ENCODE data around the gene ZNF648. TPM values are rescaled to one million over a fixed set of nuclear protein-coding genes. Genes with fewer than 3 reads are reported as not detected.

The ZNF648 gene
- polyA plus RNA-seq, 3 donors: 0.05 TPM; not detected in 2

GRCh38 chr1:182083851-182084486 is 22.5 kb upstream of the ZNF648 start:
- WGBS, 3 donors: 32 to 68% (median 35%) methylated on average over 3 of the region's 3 CpGs
- no peak overlapping the region for H3K27ac ChIP-seq (ENCODE audit: low read depth, low read length)

- H3K27ac ChIP-seq (ENCODE audit: low read depth, low read length): no peak overlapping the region
- 89 to 94% (median 92%) methylated on average over 1 of the region's 1 CpG for WGBS, 3 donors
These were observed 19.6 kb upstream of the ZNF648 start for GRCh38 chr1:182080955-182081582.

GRCh38 chr1:182080040-182080439 is 18.5 kb upstream of the ZNF648 start:
- no peak overlapping the region for H3K27ac ChIP-seq (ENCODE audit: low read depth, low read length)
- 58 to 67% (median 66%) methylated on average over 3 of the region's 3 CpGs for WGBS, 3 donors

GRCh38 chr1:182071924-182072323 is 10.4 kb upstream of the ZNF648 start:
- WGBS, 3 donors: 67 to 84% (median 79%) methylated on average over 4 of the region's 4 CpGs
- H3K27ac ChIP-seq (ENCODE audit: low read depth, low read length): no peak overlapping the region

GRCh38 chr1:182069028-182069466 is 7.5 kb upstream of the ZNF648 start:
- no peak overlapping the region for H3K27ac ChIP-seq (ENCODE audit: low read depth, low read length)
- WGBS, 3 donors: 9 to 35% (median 10%) methylated on average over 10 to 12 of the region's 12 CpGs

DNA sequence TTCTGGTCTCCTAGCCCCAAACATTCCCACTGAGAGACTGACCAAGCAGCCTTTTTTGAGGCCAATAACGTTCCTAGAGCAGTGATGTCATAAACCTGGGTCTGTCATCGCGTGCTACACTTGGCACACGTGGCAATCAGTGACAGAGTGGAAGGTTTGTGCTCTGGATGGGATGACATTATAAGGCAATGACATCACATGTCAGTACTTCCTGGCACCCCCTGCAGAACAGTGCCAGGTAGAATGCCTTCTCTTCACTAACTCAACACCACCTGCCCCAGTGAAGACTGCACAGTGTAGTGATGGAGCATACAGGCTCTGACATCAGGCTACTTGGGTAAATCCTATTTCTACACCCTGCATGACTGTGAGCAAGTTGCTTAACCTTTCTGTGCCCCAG is 5.4 kb upstream of the ZNF648 start:
- no peak overlapping the region for H3K27ac ChIP-seq (ENCODE audit: low read depth, low read length)
- 67 to 81% (median 81%) methylated on average over 4 of the region's 4 CpGs for WGBS, 3 donors

DNA sequence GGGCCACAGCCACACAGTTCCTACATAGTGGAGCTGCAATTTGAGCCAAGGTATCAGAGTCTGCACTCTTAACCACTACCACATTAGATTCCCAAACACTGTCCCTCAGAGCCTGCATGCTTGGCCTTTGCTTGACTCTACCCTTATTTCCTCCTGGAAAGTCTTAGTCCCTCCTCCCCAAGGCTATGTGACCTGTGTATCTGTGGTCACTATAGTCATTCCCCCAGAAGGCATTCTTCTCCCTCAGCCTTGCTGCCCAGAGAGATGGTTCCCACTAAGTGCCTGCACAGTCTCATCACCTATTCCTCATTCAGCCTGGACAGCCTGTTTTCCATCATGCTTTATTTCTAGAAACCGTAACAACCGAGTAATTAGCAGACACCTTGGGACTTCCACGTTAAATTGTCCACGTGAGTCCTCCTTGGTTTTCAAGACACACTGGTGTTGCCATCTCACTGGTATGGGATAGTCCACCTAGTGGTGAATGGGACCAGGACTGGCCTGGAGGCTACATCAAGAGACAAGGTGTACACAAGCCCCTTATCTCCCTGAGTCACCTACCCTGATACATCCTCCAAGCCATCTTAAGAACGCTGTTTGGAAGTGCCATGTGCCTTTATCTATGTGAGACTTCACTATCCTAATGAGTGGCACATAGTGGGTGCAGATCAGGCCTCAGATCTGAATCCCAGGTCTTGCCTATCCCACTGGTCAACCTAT is 3.8 kb upstream of the ZNF648 start:
- 85 to 93% (median 86%) methylated on average over 5 of the region's 5 CpGs for WGBS, 3 donors
- H3K27ac ChIP-seq (ENCODE audit: low read depth, low read length): no peak overlapping the region

- no peak overlapping the region for H3K27ac ChIP-seq (ENCODE audit: low read depth, low read length)
- 86 to 88% (median 87%) methylated on average over 3 of the region's 3 CpGs for WGBS, 3 donors
These were observed 3.1 kb upstream of the ZNF648 start for GRCh38 chr1:182064611-182065010.

DNA sequence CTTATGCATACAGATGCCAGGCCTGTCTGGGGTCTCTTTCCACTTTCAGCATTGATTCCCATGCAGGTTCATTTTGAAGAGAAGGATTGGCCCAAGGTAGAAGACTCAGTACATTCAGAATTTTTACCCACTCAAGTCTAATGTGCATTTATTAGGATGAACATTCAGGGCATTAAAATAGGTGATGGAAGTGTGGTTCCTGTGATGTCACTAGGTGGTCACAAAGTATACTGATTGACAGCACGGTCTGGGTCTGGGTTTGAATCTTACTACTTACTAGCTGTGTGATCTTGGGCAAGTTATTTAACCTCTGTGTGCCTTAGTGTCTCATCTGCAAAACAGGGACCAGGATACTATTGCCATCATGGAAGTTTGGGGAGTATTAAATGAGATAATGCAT is 711 bp upstream of the ZNF648 start:
- 86 to 93% (median 87%) methylated on average over 1 of the region's 1 CpG for WGBS, 3 donors
- H3K27ac ChIP-seq (ENCODE audit: low read depth, low read length): no peak overlapping the region

DNA sequence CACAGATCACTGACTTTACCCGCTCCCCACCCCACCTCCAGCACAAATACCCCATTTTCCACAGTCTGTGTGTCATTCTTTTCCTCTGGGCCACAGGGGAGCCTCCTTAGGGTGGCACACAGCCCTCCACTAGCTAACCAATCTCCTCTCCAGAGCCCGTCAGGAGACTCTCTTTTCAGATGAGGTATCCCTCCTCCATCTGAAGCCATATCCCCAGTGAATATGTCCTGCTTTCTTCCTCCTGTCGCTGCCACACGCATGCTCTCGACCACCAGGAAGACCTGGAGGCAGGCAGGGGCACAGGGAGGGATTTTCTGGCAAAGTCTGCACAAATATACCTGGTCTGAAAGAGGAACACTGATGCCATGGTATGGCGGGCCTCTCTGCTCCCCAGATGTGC is 635 bp downstream of the ZNF648 start:
- H3K27ac ChIP-seq (ENCODE audit: low read depth, low read length): no peak overlapping the region
- WGBS, 3 donors: 77 to 86% (median 80%) methylated on average over 6 of the region's 6 CpGs

- H3K27ac ChIP-seq (ENCODE audit: low read depth, low read length): no peak overlapping the region
- 79 to 84% (median 83%) methylated on average over 2 of the region's 2 CpGs for WGBS, 3 donors
These were observed 1.6 kb downstream of the ZNF648 start for GRCh38 chr1:182059936-182060335.

- 13 to 35% (median 18%) methylated on average over 73 to 80 of the region's 80 CpGs for WGBS, 3 donors
- H3K27ac ChIP-seq (ENCODE audit: low read depth, low read length): no peak overlapping the region
These were observed 4.7 kb downstream of the ZNF648 start for GRCh38 chr1:182056601-182057366.

- 35 to 44% (median 38%) methylated on average over 4 of the region's 4 CpGs for WGBS, 3 donors
- H3K27ac ChIP-seq (ENCODE audit: low read depth, low read length): no peak overlapping the region
These were observed 6.7 kb downstream of the ZNF648 start for GRCh38 chr1:182054698-182055326.

DNA sequence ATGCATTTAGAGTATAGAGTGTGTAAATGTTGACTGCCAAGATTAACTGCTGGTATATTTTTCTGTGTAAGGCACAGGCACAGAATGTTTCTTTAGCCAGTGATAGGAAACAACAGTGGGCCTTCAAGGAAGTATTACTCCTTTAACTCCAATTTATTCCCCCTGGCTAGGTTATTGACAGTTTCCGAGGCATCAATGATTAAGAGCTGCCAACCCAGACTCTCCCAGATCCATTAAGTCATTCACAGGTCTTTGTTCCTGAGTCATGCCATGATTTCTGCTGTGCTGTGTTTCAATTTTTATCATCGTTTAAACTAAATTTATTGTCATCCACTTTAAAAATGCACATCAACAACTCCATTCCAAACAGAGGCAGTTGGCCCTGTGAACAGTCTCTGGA is 9.2 kb downstream of the ZNF648 start:
- 84 to 86% (median 85%) methylated on average over 2 of the region's 2 CpGs for WGBS, 3 donors
- H3K27ac ChIP-seq (ENCODE audit: low read depth, low read length): no peak overlapping the region

GRCh38 chr1:182051938-182052337 is 9.6 kb downstream of the ZNF648 start:
- 43 to 72% (median 50%) methylated on average over 1 of the region's 1 CpG for WGBS, 3 donors
- no peak overlapping the region for H3K27ac ChIP-seq (ENCODE audit: low read depth, low read length)

GRCh38 chr1:182050481-182051448 is 10.7 kb downstream of the ZNF648 start:
- 61 to 82% (median 61%) methylated on average over 4 of the region's 4 CpGs for WGBS, 3 donors
- H3K27ac ChIP-seq (ENCODE audit: low read depth, low read length): no peak overlapping the region

DNA sequence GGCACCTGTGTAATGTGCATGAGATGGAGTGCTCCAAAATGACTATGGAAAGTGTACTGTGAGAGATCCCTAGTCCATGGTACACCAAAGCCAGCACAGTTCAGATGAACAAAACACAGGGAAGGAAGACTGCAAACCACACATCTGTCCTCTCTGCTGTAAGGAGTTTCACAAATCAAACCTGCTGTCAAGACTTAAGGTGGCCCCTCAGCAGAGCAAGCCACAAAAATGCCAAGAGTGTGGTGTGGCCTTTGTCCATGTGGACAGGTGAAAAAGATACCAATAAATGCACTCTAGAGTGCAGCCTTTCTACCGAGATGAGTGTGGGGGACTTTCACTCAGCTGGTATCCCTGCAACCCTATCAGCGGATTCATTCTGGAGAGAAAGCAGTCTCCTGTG is 12.9 kb downstream of the ZNF648 start:
- H3K27ac ChIP-seq (ENCODE audit: low read depth, low read length): no peak overlapping the region
- 74 to 78% (median 75%) methylated on average over 2 of the region's 2 CpGs for WGBS, 3 donors

Measured in adipose tissue (tissue), 3 donors.